ENCODE results near the gene KRTAP19-1. TPM values are rescaled to one million over a fixed set of nuclear protein-coding genes. Genes with fewer than 3 reads are reported as not detected.

Gene KRTAP19-1
- total and polyA plus RNA-seq, 8 donors: not detected

GRCh38 chr21:30447056-30447455, 33.1 kb downstream of the KRTAP19-1 start:
- TF ChIP-seq CTCF (IDR thresholded peaks at IDR 0.05): no peak
- Histone ChIP-seq H3K9me3 (no peaks in the 10 kb centered on the region), H3K4me1 (no peaks in the 10 kb centered on the region), H3K27ac (no peak overlapping the region), H3K36me3 (no peaks in the 10 kb centered on the region), H3K4me3 (no peak overlapping the region), H3K27me3 (no peaks in the 10 kb centered on the region)
- no peak for ATAC-seq
- intact Hi-C loops (cut with DNase I): no loop called here
- DNase-seq: no peak

GRCh38 chr21:30444204-30444603, 36.0 kb downstream of the KRTAP19-1 start:
- ATAC-seq (no peak), DNase-seq (no peak)
- Histone ChIP-seq H3K36me3 (no peaks in the 10 kb centered on the region), H3K4me1 (no peaks in the 10 kb centered on the region), H3K9me3 (no peaks in the 10 kb centered on the region), H3K27me3 (no peaks in the 10 kb centered on the region), H3K4me3 (no peak overlapping the region), H3K27ac (no peak overlapping the region)
- intact Hi-C loops (cut with DNase I): no loop called here
- no peak for TF ChIP-seq CTCF (IDR thresholded peaks at IDR 0.05)

- Histone ChIP-seq H3K4me3 (no peak overlapping the region), H3K36me3 (no peaks in the 10 kb centered on the region), H3K27me3 (no peaks in the 10 kb centered on the region), H3K9me3 (no peaks in the 10 kb centered on the region), H3K4me1 (no peaks in the 10 kb centered on the region), H3K27ac (no peak overlapping the region)
- DNase-seq (no peak), ATAC-seq (no peak)
- no peak for TF ChIP-seq CTCF (IDR thresholded peaks at IDR 0.05)
- intact Hi-C loops (cut with DNase I): no loop called here
These were observed 36.9 kb downstream of the KRTAP19-1 start for GRCh38 chr21:30443226-30443625.

- no peaks in the 10 kb centered on the region for H3K36me3 ChIP-seq
- intact Hi-C loops (cut with DNase I): no loop called here
These were observed 40.2 kb downstream of the KRTAP19-1 start, which contains the start of gene KRTAP15-1 for GRCh38 chr21:30439975-30440374. Gene KRTAP15-1, plus strand, starts transcription at chr21:30440275. Its CDS starts 53 bp downstream, at chr21:30440328.

GRCh38 chr21:30437010-30437565, 43.1 kb downstream of the KRTAP19-1 start:
- no peaks in the 10 kb centered on the region for H3K36me3 ChIP-seq
- H3K9me3 ChIP-seq: no peaks in the 10 kb centered on the region
- H3K27ac ChIP-seq: no peak overlapping the region
- intact Hi-C loops (cut with DNase I): no loop called here
- H3K4me3 ChIP-seq: no peak overlapping the region
- DNase-seq (no peak), ATAC-seq (no peak)
- H3K27me3 ChIP-seq: no peaks in the 10 kb centered on the region
- no peaks in the 10 kb centered on the region for H3K4me1 ChIP-seq
- no peak for TF ChIP-seq CTCF (IDR thresholded peaks at IDR 0.05)

More at GRCh38 chr21:30439975-30440374, 40.2 kb downstream of the KRTAP19-1 start, which contains the start of gene KRTAP15-1:
- ATAC-seq (no peak), DNase-seq (no peak)
- Histone ChIP-seq H3K4me3 (no peak within 1 kb of the TSS), H3K27me3 (no peaks in the 10 kb centered on the region), H3K9me3 (no peaks in the 10 kb centered on the region), H3K4me1 (no peaks in the 10 kb centered on the region), H3K27ac (no peak within 1 kb of the TSS)
- no peak for TF ChIP-seq CTCF (IDR thresholded peaks at IDR 0.05)
